Type B pancreatic cell (in vitro differentiated cells): ENCODE measurements around the gene FNDC4. TPM values are rescaled to one million over a fixed set of nuclear protein-coding genes. Genes with fewer than 3 reads are reported as not detected.

Experiments used
- DNase-seq: peaks from one replicate; pipeline ENCODE4 v3.0.0; 2021; ENCODE audit warnings: mixed read lengths; ENCODE audit not compliant: unreplicated experiment; ENCODE audit errors: extremely low spot score
- H3K27ac Mint-ChIP-seq: 2 replicates; pipeline ENCODE4 v1.8.0; 2021; ENCODE audit warnings: mild to moderate bottlenecking, mixed read lengths
- H3K27me3 Mint-ChIP-seq: 2 replicates; pipeline ENCODE4 v1.8.0; 2021; ENCODE audit warnings: mixed read lengths
- H3K36me3 Mint-ChIP-seq: 2 replicates; pipeline ENCODE4 v1.8.0; 2021; ENCODE audit warnings: mixed read lengths
- H3K4me1 Mint-ChIP-seq: one replicate; pipeline ENCODE4 v1.8.0; 2021; ENCODE audit warnings: mixed read lengths; ENCODE audit not compliant: unreplicated experiment
- H3K4me3 Mint-ChIP-seq: 2 replicates; pipeline ENCODE4 v1.8.0; 2021; ENCODE audit warnings: mild to moderate bottlenecking, mixed read lengths
- H3K9me3 Mint-ChIP-seq: 2 replicates; pipeline ENCODE4 v1.8.0; 2021; ENCODE audit warnings: mixed read lengths
- CTCF ChIP-seq: fragments of 200-600 bp; sonication (generic); conservative IDR thresholded peaks from 2 replicates; pipeline ENCODE4 v1.5.0; 2021; ENCODE audit warnings: antibody characterized with exemption, mild to moderate bottlenecking
- total RNA-seq: library from RNA; stranded (reverse); gene quantifications from 2 replicates; pipeline ENCODE4 v1.2.1, GENCODE V29; 2021; ENCODE audit warnings: low replicate concordance

FNDC4 gene
- total RNA-seq, 1 donor from 2014 or later: 11.7 TPM

DNA sequence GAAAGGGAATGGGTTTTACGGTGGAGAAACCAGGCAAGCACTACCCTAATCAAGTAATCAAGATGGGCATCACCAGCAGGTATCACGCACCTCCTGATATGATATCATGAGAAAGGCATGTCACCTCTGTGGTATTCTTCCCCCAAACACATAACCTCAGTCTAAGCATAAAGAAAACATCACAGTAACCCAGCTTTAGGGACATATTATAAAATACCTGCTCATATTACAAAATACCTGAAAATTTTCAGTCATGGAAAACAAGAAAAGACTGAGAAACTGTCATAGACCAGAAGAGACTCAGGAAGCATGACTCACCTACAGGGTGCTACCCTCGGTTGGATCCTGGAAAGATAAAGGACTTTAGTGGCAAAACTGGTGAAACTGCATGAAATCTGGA is 32.2 kb upstream of the FNDC4 start:
- no peaks in the 10 kb centered on the region for H3K4me1 Mint-ChIP-seq
- H3K27me3 Mint-ChIP-seq: peaks cover 41% of the 10 kb centered on the region
- H3K4me3 Mint-ChIP-seq: no peak overlapping the region
- DNase-seq: no peak
- TF ChIP-seq CTCF: no peak
- no peak overlapping the region for H3K27ac Mint-ChIP-seq
- no peaks in the 10 kb centered on the region for H3K9me3 Mint-ChIP-seq
- no peaks in the 10 kb centered on the region for H3K36me3 Mint-ChIP-seq

GRCh38 chr2:27522400-27522945 is 27.5 kb upstream of the FNDC4 start:
- Mint-ChIP-seq H3K36me3 (no peaks in the 10 kb centered on the region), H3K9me3 (no peaks in the 10 kb centered on the region), H3K27me3 (peaks cover 29% of the 10 kb centered on the region), H3K4me3 (no peak overlapping the region), H3K27ac (no peak overlapping the region), H3K4me1 (no peaks in the 10 kb centered on the region)
- no peak for TF ChIP-seq CTCF
- no peak for DNase-seq

- H3K27ac Mint-ChIP-seq: no peak overlapping the region
- H3K9me3 Mint-ChIP-seq: no peaks in the 10 kb centered on the region
- no peak overlapping the region for H3K4me3 Mint-ChIP-seq
- no peaks in the 10 kb centered on the region for H3K36me3 Mint-ChIP-seq
- H3K4me1 Mint-ChIP-seq: no peaks in the 10 kb centered on the region
- no peak for TF ChIP-seq CTCF
- peaks cover 20% of the 10 kb centered on the region for H3K27me3 Mint-ChIP-seq
- no peak for DNase-seq
These were observed 25.3 kb upstream of the FNDC4 start for GRCh38 chr2:27520316-27520715.

DNA sequence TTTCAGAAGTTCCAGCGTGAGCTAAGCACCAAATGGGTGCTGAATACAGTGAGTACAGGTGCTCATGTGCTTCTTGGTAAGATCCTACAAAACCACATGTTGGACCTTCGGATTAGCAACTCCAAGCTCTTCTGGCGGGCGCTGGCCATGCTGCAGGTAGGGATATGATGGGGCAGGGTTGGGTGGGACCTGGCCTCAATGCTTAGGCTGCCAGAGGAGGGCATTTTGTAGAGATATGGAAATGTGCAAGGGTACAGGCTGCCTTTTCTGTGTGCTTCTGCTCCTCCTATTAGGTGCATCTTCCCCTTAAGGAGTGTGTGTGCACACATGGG is 23.7 kb upstream of the FNDC4 start:
- no peaks in the 10 kb centered on the region for H3K9me3 Mint-ChIP-seq
- no peak overlapping the region for H3K27ac Mint-ChIP-seq

DNA sequence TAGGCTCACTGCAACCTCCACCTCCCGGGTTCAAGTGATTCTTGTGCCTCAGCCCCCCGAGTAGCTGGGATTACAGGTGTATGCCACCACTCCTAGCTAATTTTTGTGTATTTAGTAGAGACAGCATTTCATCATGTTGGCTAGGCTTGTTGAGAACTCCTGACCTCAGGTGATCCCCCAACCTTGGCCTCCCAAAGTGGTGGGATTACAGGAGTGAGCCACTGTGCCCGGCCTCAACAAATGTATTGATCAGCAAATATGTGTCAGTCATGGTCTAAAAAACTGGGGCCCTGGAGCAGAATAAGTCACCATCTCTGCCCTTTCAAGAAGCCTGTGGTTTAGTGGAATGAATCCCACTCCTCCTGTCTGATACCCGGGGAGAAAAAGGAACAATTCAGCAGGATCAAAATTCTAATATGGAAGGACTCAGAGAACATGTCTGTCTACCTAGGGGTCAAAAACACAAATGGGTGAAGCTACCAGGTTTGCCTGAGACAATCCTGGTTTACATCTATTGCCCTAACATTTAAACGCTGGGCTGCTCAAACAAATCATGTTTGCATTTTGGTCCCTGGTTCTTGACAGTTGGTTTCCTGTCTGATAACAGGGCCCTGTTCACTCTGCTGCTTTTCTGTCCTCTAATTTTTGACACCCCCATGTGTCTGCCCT is 23.2 kb upstream of the FNDC4 start:
- Mint-ChIP-seq H3K9me3 (no peaks in the 10 kb centered on the region), H3K27me3 (peaks cover 13% of the 10 kb centered on the region), H3K27ac (no peak overlapping the region), H3K36me3 (no peaks in the 10 kb centered on the region), H3K4me3 (no peak overlapping the region), H3K4me1 (no peaks in the 10 kb centered on the region)
- no peak for DNase-seq
- TF ChIP-seq CTCF: no peak

More for the DNA sequence above, 23.7 kb upstream of the FNDC4 start:
- Mint-ChIP-seq H3K27me3 (peaks cover 16% of the 10 kb centered on the region), H3K4me1 (no peaks in the 10 kb centered on the region), H3K36me3 (no peaks in the 10 kb centered on the region), H3K4me3 (no peak overlapping the region)
- no peak for DNase-seq
- no peak for TF ChIP-seq CTCF
